H1 (cell line): ENCODE results near the gene C12orf75. TPM values are rescaled to one million over a fixed set of nuclear protein-coding genes. Genes with fewer than 3 reads are reported as not detected.

Experiments
- CTCF ChIA-PET: fragments of 300-600 bp; sonication (Branson Sonifier 250); formaldehyde crosslinking; loops from one replicate; lab custom pipeline; 2021; ENCODE audit not compliant: partially characterized antibody; lab: Charles Lee
- POLR2A ChIA-PET: fragments of 300-600 bp; sonication (Branson Sonifier 250); formaldehyde crosslinking; loops from one replicate; lab custom pipeline; 2021; ENCODE audit warnings: inconsistent platforms; ENCODE audit not compliant: partially characterized antibody; lab: Charles Lee
- DNase-seq, 2 experiments: peaks; one replicate each; pipeline versions ENCODE4 v3.0.0 to v3.0.0-alpha.2; 2010 to 2022; ENCODE audit warnings: low spot score in 2 of 2, low read depth in 1 of 2, mixed read lengths in 1 of 2
- FAIRE-seq: peaks from 2 replicates; lab custom pipeline; 2011; peaks lifted over from hg19 to GRCh38; lab: Jason Lieb, UNC
- H2AFZ ChIP-seq: 2 replicates; pipeline ENCODE4 v1.8.1; 2012; ENCODE audit warnings: low read length, inconsistent platforms
- H2AK5ac ChIP-seq: 2 replicates; pipeline ENCODE4 v1.6.1; 2013; ENCODE audit warnings: low read depth, low read length
- H2BK120ac ChIP-seq: replicated peaks from 2 replicates; pipeline ENCODE3; 2013; ENCODE audit warnings: low read depth, low read length, inconsistent platforms
- H2BK12ac ChIP-seq: 2 replicates; pipeline ENCODE4 v1.6.1; 2013; ENCODE audit warnings: low read depth, low read length
- H2BK15ac ChIP-seq: 2 replicates; pipeline ENCODE4 v1.6.1; 2013; ENCODE audit warnings: low read length
- H2BK20ac ChIP-seq: 2 replicates; pipeline ENCODE4 v1.6.1; 2013; ENCODE audit warnings: low read length
- H2BK5ac ChIP-seq: 2 replicates; pipeline ENCODE4 v1.6.1; 2013; ENCODE audit warnings: low read depth, low read length
- H3K14ac ChIP-seq: 2 replicates; pipeline ENCODE4 v1.6.1; 2013; ENCODE audit warnings: inconsistent platforms; ENCODE audit not compliant: insufficient read length
- H3K18ac ChIP-seq: 2 replicates; pipeline ENCODE4 v1.6.1; 2013; ENCODE audit warnings: low read length; ENCODE audit errors: extremely low read depth
- H3K23ac ChIP-seq: 2 replicates; pipeline ENCODE4 v1.6.1; 2013; ENCODE audit warnings: inconsistent platforms; ENCODE audit not compliant: insufficient read length
- H3K23me2 ChIP-seq: 2 replicates; pipeline ENCODE4 v1.6.1; 2013; ENCODE audit warnings: low read depth, low read length
- H3K27ac ChIP-seq: 2 replicates; pipeline ENCODE4 v1.6.1; 2011; ENCODE audit warnings: low read depth, low read length, inconsistent platforms
- H3K27me3 ChIP-seq, 4 experiments: replicated peaks in 1 of 4; 1 replicate in 1 of 4; 2 replicates in 3 of 4; pipeline versions ENCODE4 v1.6.1 to v1.8.1; 2011 to 2013; ENCODE audit warnings: low read length in 3 of 4, mild to moderate bottlenecking in 3 of 4, inconsistent platforms in 2 of 4, mixed read lengths in 2 of 4, moderate library complexity in 1 of 4; ENCODE audit not compliant: control insufficient read depth in 3 of 4, insufficient read depth in 3 of 4; ENCODE audit errors: extremely low read depth in 1 of 4
- H3K36me3 ChIP-seq, 4 experiments: 2 replicates each; pipeline versions ENCODE4 v1.6.1 to v1.8.1; 2011 to 2013; ENCODE audit warnings: mild to moderate bottlenecking in 4 of 4, low read length in 3 of 4, moderate library complexity in 2 of 4, control low read depth in 1 of 4, inconsistent platforms in 1 of 4; ENCODE audit not compliant: insufficient read depth in 4 of 4, control insufficient read depth in 2 of 4
- H3K4ac ChIP-seq: replicated peaks from 2 replicates; pipeline ENCODE3; 2013; ENCODE audit warnings: low read length, low read depth, mixed read lengths, inconsistent platforms; ENCODE audit not compliant: insufficient read length
- H3K4me1 ChIP-seq, 4 experiments: replicated peaks in 1 of 4; 1 replicate in 1 of 4; 2 replicates in 3 of 4; pipeline versions ENCODE4 v1.6.1 to v1.8.1; 2011 to 2013; ENCODE audit warnings: low read length in 3 of 4, inconsistent platforms in 2 of 4, mixed read lengths in 1 of 4; ENCODE audit not compliant: insufficient read depth in 4 of 4, control insufficient read depth in 3 of 4
- H3K4me2 ChIP-seq, 2 experiments: 2 replicates each; pipeline versions ENCODE4 v1.6.1 to v1.8.1; 2011 to 2013; ENCODE audit warnings: low read depth in 2 of 2, low read length in 2 of 2, control low read depth in 1 of 2, inconsistent platforms in 1 of 2, mild to moderate bottlenecking in 1 of 2; ENCODE audit not compliant: insufficient read depth in 1 of 2
- H3K4me3 ChIP-seq, 4 experiments: fragments of 200-600, 300-600 bp in 1 of 4; sonication (generic), shearing (Covaris generic), sonication (Bioruptor Twin) in 1 of 4; 2 replicates each; pipeline versions ENCODE4 v1.5.1 to v1.8.1; 2011 to 2016; ENCODE audit warnings: low read length in 4 of 4, low read depth in 3 of 4, control low read depth in 2 of 4, inconsistent platforms in 2 of 4, mild to moderate bottlenecking in 2 of 4, mixed read lengths in 1 of 4, moderate library complexity in 1 of 4; ENCODE audit not compliant: insufficient read depth in 2 of 4; ENCODE audit errors: extremely low read depth in 1 of 4
- H3K56ac ChIP-seq: replicated peaks from 2 replicates; pipeline ENCODE3; 2013; ENCODE audit warnings: low read depth, mild to moderate bottlenecking, mixed read lengths, low read length, inconsistent platforms; ENCODE audit not compliant: insufficient read length
- H3K79me1 ChIP-seq: 2 replicates; pipeline ENCODE4 v1.6.1; 2013; ENCODE audit warnings: low read depth, low read length, control low read depth
- H3K79me2 ChIP-seq, 2 experiments: 2 replicates each; pipeline versions ENCODE4 v1.6.1 to v1.8.1; 2012 to 2013; ENCODE audit warnings: low read length in 2 of 2, mild to moderate bottlenecking in 2 of 2, inconsistent platforms in 1 of 2; ENCODE audit not compliant: insufficient read depth in 2 of 2, control insufficient read depth in 1 of 2
- H3K9ac ChIP-seq, 4 experiments: replicated peaks in 1 of 4; 1 replicate in 1 of 4; 2 replicates in 3 of 4; pipeline versions ENCODE4 v1.6.1 to v1.8.1; 2011 to 2013; ENCODE audit warnings: low read depth in 3 of 4, low read length in 3 of 4, control low read depth in 2 of 4, mild to moderate bottlenecking in 2 of 4, moderate library complexity in 2 of 4, inconsistent platforms in 1 of 4; ENCODE audit errors: extremely low read depth in 1 of 4
- H3K9me3 ChIP-seq, 2 experiments: 2 replicates each; pipeline versions ENCODE4 v1.6.1 to v1.8.1; 2012 to 2013; ENCODE audit warnings: mild to moderate bottlenecking in 2 of 2, moderate library complexity in 2 of 2, control low read depth in 1 of 2, inconsistent platforms in 1 of 2, low read depth in 1 of 2, low read length in 1 of 2, mixed read lengths in 1 of 2; ENCODE audit not compliant: insufficient read depth in 2 of 2
- H4K20me1 ChIP-seq, 2 experiments: replicated peaks in 1 of 2; 2 replicates each; pipeline versions ENCODE3 to v1.8.1; 2011 to 2013; ENCODE audit warnings: inconsistent platforms in 2 of 2, low read length in 2 of 2, mild to moderate bottlenecking in 1 of 2; ENCODE audit not compliant: insufficient read depth in 2 of 2, control insufficient read depth in 1 of 2
- H4K5ac ChIP-seq: 2 replicates; pipeline ENCODE4 v1.6.1; 2013; ENCODE audit warnings: low read length, low read depth, mixed read lengths, inconsistent platforms; ENCODE audit not compliant: insufficient read length
- H4K8ac ChIP-seq: 2 replicates; pipeline ENCODE4 v1.8.0; 2013; ENCODE audit warnings: mild to moderate bottlenecking, moderate library complexity, low read length, inconsistent platforms; ENCODE audit not compliant: insufficient read depth; ENCODE audit errors: extremely low read depth
- H4K91ac ChIP-seq: replicated peaks from 2 replicates; pipeline ENCODE3; 2013; ENCODE audit warnings: low read length, mixed read lengths, inconsistent platforms; ENCODE audit not compliant: insufficient read length
- BRCA1 ChIP-seq: IDR thresholded peaks from 2 replicates; pipeline ENCODE4 v1.6.1; 2012; ENCODE audit warnings: low read depth, low read length, improper control_type of control experiment
- KDM1A ChIP-seq: fragments of 200-600, 300-600 bp; sonication (generic); IDR thresholded peaks from 2 replicates; pipeline ENCODE4 v1.7.1; 2016; ENCODE audit warnings: mild to moderate bottlenecking, low read length, borderline replicate concordance
- MAFK ChIP-seq: IDR thresholded peaks from 2 replicates; pipeline ENCODE4 v1.6.1; 2012; ENCODE audit warnings: low read depth, mild to moderate bottlenecking, improper control_type of control experiment, low read length
- POLR2A ChIP-seq, 2 experiments: IDR thresholded peaks; 1 replicate in 1 of 2; 2 replicates in 1 of 2; pipeline ENCODE4 v1.6.1; 2011; ENCODE audit warnings: low read depth in 2 of 2, low read length in 2 of 2, mild to moderate bottlenecking in 2 of 2; ENCODE audit errors: control extremely low read depth in 1 of 2
- WGBS, 2 experiments: shearing (Covaris generic) in 1 of 2; methylation state at CpG; one replicate each; pipeline versions ENCODE4 v1.1.6 to v1.1.7; 2013 to 2015; ENCODE audit warnings: low lambda C conversion rate in 2 of 2, mixed read lengths in 2 of 2, inconsistent platforms in 1 of 2, low coverage in 1 of 2, missing lambda C conversion rate in 1 of 2; ENCODE audit not compliant: insufficient replicate concordance in 2 of 2, insufficient coverage in 1 of 2, insufficient read length in 1 of 2; ENCODE audit errors: extremely low coverage in 1 of 2, missing lambda C conversion rate in 1 of 2; 5-methylcytosine and 5-hydroxymethylcytosine counted together
- polyA plus RNA-seq, 7 experiments: library from polyadenylated mRNA; depleted of rRNA in 3 of 7; stranded (reverse) in 5 of 7; unstranded in 2 of 7; fragments of >200 nt in 5 of 7; fragments of 200-250 nt in 2 of 7; gene quantifications; 1 replicate in 5 of 7; 2 replicates in 1 of 7; 4 replicates in 1 of 7; pipeline versions ENCODE4 v1.2.1 to v1.2.3, GENCODE V29; 2011 to 2013; ENCODE audit warnings: missing spikeins in 2 of 7, mixed read lengths in 2 of 7
- total RNA-seq: library from RNA; stranded (reverse); fragmentation: NEBNext Ultra II Directional; extraction: Animal tissue kit (Norgen Biotek cat#: 25700); gene quantifications from 2 replicates; pipeline ENCODE4 v1.2.1, GENCODE V29; 2021

Gene C12orf75
- total and polyA plus RNA-seq, 2 of the 8 experiments (the other 6 are each of a cell fraction or from before 2014, with no cell fraction given): 26.4 to 41.2 TPM

DNA sequence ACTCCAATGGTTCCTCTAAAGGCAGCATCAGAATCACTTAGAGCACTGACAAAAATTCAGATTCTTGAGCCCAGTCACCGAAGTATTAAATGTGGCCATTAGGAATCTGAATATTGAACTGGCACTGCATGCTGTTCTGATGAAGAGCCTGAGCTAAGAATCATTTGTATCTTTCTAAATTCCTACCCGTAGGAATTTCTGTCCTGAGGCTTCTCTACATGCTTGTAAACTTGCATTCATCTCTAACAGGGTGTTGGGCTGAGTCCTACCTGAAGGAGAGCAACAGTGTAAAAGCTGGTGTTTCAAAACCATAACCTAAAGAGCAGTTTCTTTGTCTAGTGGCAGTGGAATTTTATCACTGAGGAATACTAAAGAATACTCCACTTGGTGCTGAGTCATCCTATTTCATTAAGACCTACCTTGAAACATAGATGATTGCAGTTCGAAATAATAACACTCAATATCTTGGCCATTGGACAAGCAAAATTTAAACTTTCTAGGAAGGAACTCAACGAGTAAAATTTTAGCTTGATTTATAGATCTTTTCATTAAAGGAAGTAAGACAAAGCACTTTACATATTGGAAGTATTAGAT is 35.5 kb upstream of the C12orf75 start:
- no peak overlapping the region for H2BK12ac ChIP-seq
- 75% methylated on average over 4 of the region's 4 CpGs; no CpG with 5 or more reads in 1 of the 2 experiments for WGBS, 2 experiments
- no peaks in the 10 kb centered on the region for H3K27me3 ChIP-seq
- H2BK15ac ChIP-seq: no peak overlapping the region
- FAIRE-seq: no peak
- H3K4ac ChIP-seq: no peak overlapping the region
- peaks cover 11 to 21% of the 10 kb centered on the region in 2 experiments for H3K9me3 ChIP-seq
- CTCF ChIA-PET: interaction anchor here (1.2 to 1.8 kb wide), 3 partner anchors 9 to 13 kb away, joined by 3 to 6 read pairs (median 4); no protein-coding TSS in a partner anchor
- no peak overlapping the region for H3K4me2 ChIP-seq
- no peak for TF ChIP-seq KDM1A
- TF ChIP-seq MAFK: 0 out of 2 replicates have a peak, but pooled peaks have one; percentile 17
- no peak for TF ChIP-seq POLR2A (IDR thresholded peaks at IDR 0.05; ENCODE audit: control extremely low read depth in 1 of 2, low read depth in 2 of 2, low read length in 2 of 2)
- no peak for TF ChIP-seq BRCA1
- TF ChIP-seq, all 59 proteins: peak for 1
- Histone ChIP-seq H3K9ac (no peak overlapping the region), H2BK5ac (no peak overlapping the region), H3K18ac (no peak overlapping the region), H2BK120ac (no peak overlapping the region), H4K20me1 (no peaks in the 10 kb centered on the region), H4K8ac (no peak overlapping the region), H3K23me2 (no peaks in the 10 kb centered on the region), H3K23ac (no peak overlapping the region), H3K4me3 (no peak overlapping the region), H3K14ac (no peak overlapping the region), H3K56ac (no peak overlapping the region), H2AFZ (peak overlapping the region; percentile 34; the same call in 1 of the 2 replicates), H2BK20ac (no peak overlapping the region), H3K27ac (no peak overlapping the region), H4K5ac (no peak overlapping the region), H4K91ac (no peak overlapping the region), H3K79me2 (no peaks in the 10 kb centered on the region), H3K4me1 (peaks cover 0 to 9% (median 4%) of the 10 kb centered on the region in 4 experiments; a peak in 3 of 7 replicates), H2AK5ac (no peak overlapping the region), H3K79me1 (no peaks in the 10 kb centered on the region), H3K36me3 (no peaks in the 10 kb centered on the region; a peak in 2 of 8 replicates)
- no peak for DNase-seq
- POLR2A ChIA-PET: interaction anchor here (1.2 kb wide), 1 partner anchor 12 kb away, joined by 4 read pairs; no protein-coding TSS in a partner anchor
